Measurements from ENCODE around the gene ERFL. TPM values are rescaled to one million over a fixed set of nuclear protein-coding genes. Genes with fewer than 3 reads are reported as not detected.

Gene ERFL
- polyA plus RNA-seq, 1 of the 3 experiments (the other 2 are of a cell fraction): 0.07 TPM

- ChIA-PET POLR2A (interaction anchor here (0.6 to 1.1 kb wide), 3 partner anchors 13 to 20 kb away, joined by 3 to 4 read pairs (median 3); no protein-coding TSS in a partner anchor), CTCF (interaction anchor here (1.0 to 1.4 kb wide), 3 partner anchors 9 to 47 kb away, joined by 3 to 4 read pairs (median 4); no protein-coding TSS in a partner anchor)
- peaks cover 3% of the 10 kb centered on the region for H3F3A ChIP-seq (replicated peaks; ENCODE audit: insufficient read depth)
- no peak overlapping the region for H2AFZ ChIP-seq (ENCODE audit: low read depth)
- H3K27ac ChIP-seq (ENCODE audit: low read depth in 2 of 2, low read length in 1 of 2): no peak overlapping the region
- H3K9me3 ChIP-seq: no peaks in the 10 kb centered on the region
- H3K27me3 ChIP-seq (ENCODE audit: insufficient read depth): peaks cover 35% of the 10 kb centered on the region
- H3K4me2 ChIP-seq: no peak overlapping the region
- H3K9me2 ChIP-seq: no peaks in the 10 kb centered on the region
- DNase-seq: no peak
- H4K20me1 ChIP-seq (ENCODE audit: insufficient read depth): no peaks in the 10 kb centered on the region
- no peak for TF ChIP-seq RCOR1 (IDR thresholded peaks at IDR 0.05; ENCODE audit: low read length)
- TF ChIP-seq SMC3 (IDR thresholded peaks at IDR 0.05; ENCODE audit: low read depth, low read length): no peak
- TF ChIP-seq FOXJ3 (CRISPR knock-in tag; IDR thresholded peaks at IDR 0.05): no peak
- no peak for TF ChIP-seq NRF1 (IDR thresholded peaks at IDR 0.05; ENCODE audit: low read depth, low read length)
- TF ChIP-seq ZBTB33 (IDR thresholded peaks at IDR 0.05; ENCODE audit: borderline replicate concordance, low read depth): no peak
- TF ChIP-seq NFIC (IDR thresholded peaks at IDR 0.05; ENCODE audit: borderline replicate concordance): no peak
- no peak for TF ChIP-seq TAF1 (IDR thresholded peaks at IDR 0.05; ENCODE audit: borderline replicate concordance, low read depth, low read length)
- TF ChIP-seq JUND (IDR thresholded peaks at IDR 0.05): no peak
- TF ChIP-seq IRF3 (IDR thresholded peaks at IDR 0.05; ENCODE audit: low read depth, low read length): no peak
- TF ChIP-seq MXI1 (IDR thresholded peaks at IDR 0.05; ENCODE audit: low read depth, low read length): no peak
- no peak for TF ChIP-seq CTCF (IDR thresholded peaks at IDR 0.05)
- TF ChIP-seq FOSL2 (IDR thresholded peaks at IDR 0.05; ENCODE audit: borderline replicate concordance, low read depth): no peak
- no peak for TF ChIP-seq POLR2AphosphoS5 (IDR thresholded peaks at IDR 0.05; ENCODE audit: low read depth, low read length)
- no peak for TF ChIP-seq TCF12 (IDR thresholded peaks at IDR 0.05)
- no peak for TF ChIP-seq RAD21 (IDR thresholded peaks at IDR 0.05; ENCODE audit: low read length)
- peaks cover 0 to 5% of the 10 kb centered on the region in 2 experiments for H3K36me3 ChIP-seq (replicated peaks in 1 of 2; ENCODE audit: control insufficient read depth in 1 of 2, insufficient read depth in 2 of 2, low read length in 1 of 2)
- WGBS (ENCODE audit: low lambda C conversion rate): 84% methylated on average over 9 of the region's 13 CpGs
- peaks cover 0 to 10% of the 10 kb centered on the region in 2 experiments; a peak in 1 of 4 replicates for H3K4me1 ChIP-seq (ENCODE audit: control insufficient read depth in 1 of 2, insufficient read depth in 2 of 2, low read depth in 1 of 2, low read length in 1 of 2)
- no peak overlapping the region for H3K4me3 ChIP-seq (ENCODE audit: low read depth in 2 of 2, low read length in 1 of 2)
- H3K79me2 ChIP-seq (ENCODE audit: insufficient read depth): no peaks in the 10 kb centered on the region
- no peak overlapping the region for H3K9ac ChIP-seq
Observed at GRCh38 chr19:41910992-41911888, 17.0 kb downstream of the ERFL start.
